Hematopoietic multipotent progenitor cell (in vitro differentiated cells): ENCODE data around the gene KCTD6. TPM values are rescaled to one million over a fixed set of nuclear protein-coding genes. Genes with fewer than 3 reads are reported as not detected.

Source experiments
- DNase-seq, 3 donors: peaks; one replicate each; pipeline ENCODE4 v3.0.0-alpha.2; 2011 to 2015; ENCODE audit warnings: low read depth in 2 of 3, low spot score in 2 of 3
- total RNA-seq: library from RNA; depleted of rRNA; stranded (reverse); fragments of >200 nt; gene quantifications from one replicate; pipeline ENCODE4 v1.2.3, GENCODE V29; 2012

KCTD6 gene
- total RNA-seq, 1 donor, result 4.3 TPM

GRCh38 chr3:58484722-58485069 lies 7.2 kb upstream of the KCTD6 start:
- DNase-seq, result no peak

- DNase-seq, result no peak
Observed at GRCh38 chr3:58485801-58486435, 6.0 kb upstream of the KCTD6 start.

- no peak for DNase-seq
Observed at GRCh38 chr3:58487140-58487886, 4.6 kb upstream of the KCTD6 start.

GRCh38 chr3:58488967-58489366 lies 2.9 kb upstream of the KCTD6 start:
- DNase-seq, result no peak

GRCh38 chr3:58490860-58491501 lies 915 bp upstream of the KCTD6 start:
- DNase-seq, result no peak

GRCh38 chr3:58492494-58492905 lies 604 bp downstream of the KCTD6 start:
- peak in 2 of 3 donors; percentile 31 to 68 for DNase-seq

GRCh38 chr3:58494107-58494506 lies 2.2 kb downstream of the KCTD6 start:
- DNase-seq, result no peak

GRCh38 chr3:58495101-58495500 lies 3.2 kb downstream of the KCTD6 start:
- DNase-seq, result no peak

- no peak for DNase-seq
Observed at GRCh38 chr3:58496206-58496857, 4.4 kb downstream of the KCTD6 start.

GRCh38 chr3:58497097-58497496 lies 5.2 kb downstream of the KCTD6 start:
- no peak for DNase-seq

- DNase-seq, result no peak
Observed at GRCh38 chr3:58502872-58503271, 11.0 kb downstream of the KCTD6 start.

GRCh38 chr3:58507356-58508078 lies 15.6 kb downstream of the KCTD6 start:
- DNase-seq, result no peak

GRCh38 chr3:58508437-58508836 lies 16.5 kb downstream of the KCTD6 start:
- DNase-seq, result no peak

- DNase-seq, result no peak
Observed at GRCh38 chr3:58514405-58514804, 22.5 kb downstream of the KCTD6 start.

- DNase-seq, result no peak
Observed at GRCh38 chr3:58518291-58518789, 26.4 kb downstream of the KCTD6 start.

- no peak for DNase-seq
Observed at GRCh38 chr3:58519668-58520402, 27.9 kb downstream of the KCTD6 start.

- no peak for DNase-seq
Observed at GRCh38 chr3:58520403-58521335, 28.8 kb downstream of the KCTD6 start.

- DNase-seq, result no peak
Observed at GRCh38 chr3:58521336-58521670, 29.4 kb downstream of the KCTD6 start.
